Chondrocyte (in vitro differentiated cells): ENCODE measurements around the gene MS4A15. TPM values are rescaled to one million over a fixed set of nuclear protein-coding genes. Genes with fewer than 3 reads are reported as not detected.

Experiments
- DNase-seq: peaks from one replicate; pipeline ENCODE4 v3.0.0; 2021; ENCODE audit warnings: mixed read lengths, low spot score
- H3K27ac Mint-ChIP-seq: one replicate; pipeline ENCODE4 v1.8.0; 2021; ENCODE audit warnings: mild to moderate bottlenecking, moderate library complexity, mixed read lengths; ENCODE audit not compliant: unreplicated experiment
- H3K27me3 Mint-ChIP-seq: 2 replicates; pipeline ENCODE4 v1.8.0; 2021; ENCODE audit warnings: low read depth, mixed read lengths
- H3K36me3 Mint-ChIP-seq: 2 replicates; pipeline ENCODE4 v1.8.0; 2021; ENCODE audit warnings: low read depth, mixed read lengths
- H3K4me1 Mint-ChIP-seq: 2 replicates; pipeline ENCODE4 v1.8.0; 2021; ENCODE audit warnings: low read depth, mild to moderate bottlenecking, mixed read lengths
- H3K4me3 Mint-ChIP-seq: one replicate; pipeline ENCODE4 v1.8.0; 2021; ENCODE audit warnings: mild to moderate bottlenecking, moderate library complexity, mixed read lengths; ENCODE audit not compliant: unreplicated experiment
- H3K9me3 Mint-ChIP-seq: 2 replicates; pipeline ENCODE4 v1.8.0; 2021; ENCODE audit warnings: low read depth, mixed read lengths
- total RNA-seq: library from RNA; stranded (reverse); gene quantifications from 3 replicates; pipeline ENCODE4 v1.2.1, GENCODE V29; 2021
- TF ChIP-seq, protein P1 (sequence below): fragments of 200-600 bp; sonication (generic); IDR thresholded peaks from 2 replicates; pipeline ENCODE4 v1.5.0; 2021; ENCODE audit warnings: antibody characterized with exemption, mild to moderate bottlenecking, moderate library complexity

Gene MS4A15
- total RNA-seq, 1 donor from 2014 or later, result not detected

DNA sequence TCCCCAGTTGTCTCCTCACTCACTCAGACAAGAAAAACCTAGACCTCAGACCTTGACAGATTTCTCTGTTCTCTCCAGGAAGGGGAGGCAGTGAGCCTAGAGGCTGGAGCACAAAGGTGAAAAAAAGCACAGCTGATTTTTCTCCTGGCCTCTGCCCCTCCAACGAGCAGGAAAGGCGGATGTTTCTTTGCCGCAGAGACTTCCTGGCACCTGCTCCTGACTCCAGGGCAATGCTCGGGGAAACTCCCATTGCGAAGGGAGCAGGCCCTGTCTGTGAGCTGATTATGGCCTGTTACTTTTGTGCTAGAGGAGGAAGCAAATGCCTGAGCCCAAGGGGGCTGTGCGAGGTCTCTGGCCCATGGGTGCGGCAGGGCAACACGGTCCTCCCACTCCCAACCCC is 53.9 kb downstream of the MS4A15 start:
- TF ChIP-seq, protein P1, sequence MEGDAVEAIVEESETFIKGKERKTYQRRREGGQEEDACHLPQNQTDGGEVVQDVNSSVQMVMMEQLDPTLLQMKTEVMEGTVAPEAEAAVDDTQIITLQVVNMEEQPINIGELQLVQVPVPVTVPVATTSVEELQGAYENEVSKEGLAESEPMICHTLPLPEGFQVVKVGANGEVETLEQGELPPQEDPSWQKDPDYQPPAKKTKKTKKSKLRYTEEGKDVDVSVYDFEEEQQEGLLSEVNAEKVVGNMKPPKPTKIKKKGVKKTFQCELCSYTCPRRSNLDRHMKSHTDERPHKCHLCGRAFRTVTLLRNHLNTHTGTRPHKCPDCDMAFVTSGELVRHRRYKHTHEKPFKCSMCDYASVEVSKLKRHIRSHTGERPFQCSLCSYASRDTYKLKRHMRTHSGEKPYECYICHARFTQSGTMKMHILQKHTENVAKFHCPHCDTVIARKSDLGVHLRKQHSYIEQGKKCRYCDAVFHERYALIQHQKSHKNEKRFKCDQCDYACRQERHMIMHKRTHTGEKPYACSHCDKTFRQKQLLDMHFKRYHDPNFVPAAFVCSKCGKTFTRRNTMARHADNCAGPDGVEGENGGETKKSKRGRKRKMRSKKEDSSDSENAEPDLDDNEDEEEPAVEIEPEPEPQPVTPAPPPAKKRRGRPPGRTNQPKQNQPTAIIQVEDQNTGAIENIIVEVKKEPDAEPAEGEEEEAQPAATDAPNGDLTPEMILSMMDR, result no peak
- no peak overlapping the region for H3K27ac Mint-ChIP-seq
- no peak for DNase-seq
- H3K36me3 Mint-ChIP-seq, result no peaks in the 10 kb centered on the region
- H3K4me3 Mint-ChIP-seq, result no peak overlapping the region
- no peaks in the 10 kb centered on the region for H3K4me1 Mint-ChIP-seq
- no peaks in the 10 kb centered on the region for H3K9me3 Mint-ChIP-seq
- H3K27me3 Mint-ChIP-seq, result peaks cover 30% of the 10 kb centered on the region

DNA sequence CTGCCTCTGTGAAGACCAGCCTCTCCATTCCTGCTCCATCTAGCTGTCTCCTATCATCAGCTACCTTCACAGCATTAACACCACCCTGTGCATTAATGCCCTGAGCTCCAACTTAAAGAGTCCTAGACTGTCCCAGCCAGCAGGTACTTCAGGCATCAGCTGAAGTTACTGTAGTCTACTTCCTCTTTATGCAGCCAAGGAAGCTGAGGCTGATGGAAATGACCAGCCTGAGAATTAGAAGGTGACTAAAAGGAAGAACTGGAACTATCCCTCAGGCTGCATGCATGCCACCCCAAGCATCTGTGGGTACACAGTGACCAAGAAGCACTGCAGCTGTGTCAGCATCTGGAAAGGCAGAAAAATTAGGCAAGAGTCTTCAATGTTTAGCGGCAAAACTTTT is 56.7 kb downstream of the MS4A15 start:
- Mint-ChIP-seq H3K27me3 (peaks cover 26% of the 10 kb centered on the region), H3K27ac (no peak overlapping the region), H3K4me1 (no peaks in the 10 kb centered on the region), H3K36me3 (no peaks in the 10 kb centered on the region), H3K4me3 (no peak overlapping the region), H3K9me3 (peaks cover 7% of the 10 kb centered on the region)
- TF ChIP-seq, protein P1, result no peak
- DNase-seq, result no peak

DNA sequence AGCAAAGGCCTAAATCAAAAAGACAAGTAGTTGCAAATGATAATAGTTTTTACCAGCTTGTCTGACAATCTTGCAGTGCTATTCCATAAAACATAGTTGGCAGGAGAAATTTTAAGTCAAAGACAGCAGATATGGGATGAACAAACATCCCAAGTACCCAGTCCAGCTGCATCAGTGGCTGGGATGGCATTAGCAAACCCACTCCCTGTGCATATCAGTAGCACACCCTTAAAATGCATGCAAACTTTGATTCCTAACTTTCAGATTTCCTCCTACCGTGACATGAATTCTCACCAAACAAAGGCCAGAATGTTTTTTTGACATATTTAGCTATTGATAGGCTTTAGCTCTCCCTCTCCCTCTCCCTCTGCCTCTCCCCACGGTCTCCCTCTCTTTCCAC is 57.4 kb downstream of the MS4A15 start:
- no peaks in the 10 kb centered on the region for H3K4me1 Mint-ChIP-seq
- peaks cover 7% of the 10 kb centered on the region for H3K9me3 Mint-ChIP-seq
- peaks cover 28% of the 10 kb centered on the region for H3K27me3 Mint-ChIP-seq
- no peak for DNase-seq
- TF ChIP-seq, protein P1, result no peak
- H3K4me3 Mint-ChIP-seq, result no peak overlapping the region
- H3K27ac Mint-ChIP-seq, result no peak overlapping the region
- H3K36me3 Mint-ChIP-seq, result no peaks in the 10 kb centered on the region

DNA sequence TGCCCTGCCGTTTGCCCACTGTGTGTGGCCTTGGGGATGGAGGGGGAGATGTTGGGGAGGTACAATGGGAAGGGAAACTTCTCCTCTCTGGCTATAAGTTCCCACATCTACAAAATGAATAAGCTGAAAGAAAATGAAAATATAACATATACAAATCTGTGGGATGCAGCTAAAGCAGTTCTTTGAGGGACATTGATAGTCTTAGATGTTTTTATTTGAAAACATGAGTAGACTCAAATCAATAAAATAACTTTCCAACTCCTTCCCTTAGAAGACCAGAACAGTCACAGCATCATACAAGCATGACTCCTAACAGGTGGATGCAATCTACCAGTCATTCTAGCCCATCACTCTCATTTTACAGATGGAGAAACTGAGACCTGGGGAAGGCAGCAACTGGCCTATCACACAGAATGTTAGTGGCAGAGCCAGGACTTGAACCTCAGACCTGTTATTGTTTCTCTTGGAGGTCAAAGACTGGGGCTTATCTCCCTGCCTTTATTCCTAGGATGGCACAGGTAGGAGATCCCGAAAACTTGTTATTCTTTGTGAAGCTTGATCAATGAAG is 60.0 kb downstream of the MS4A15 start:
- Mint-ChIP-seq H3K27ac (no peak overlapping the region), H3K4me3 (no peak overlapping the region), H3K27me3 (peaks cover 30% of the 10 kb centered on the region), H3K4me1 (no peaks in the 10 kb centered on the region), H3K9me3 (peaks cover 7% of the 10 kb centered on the region), H3K36me3 (no peaks in the 10 kb centered on the region)
- TF ChIP-seq, protein P1, result no peak
- no peak for DNase-seq

DNA sequence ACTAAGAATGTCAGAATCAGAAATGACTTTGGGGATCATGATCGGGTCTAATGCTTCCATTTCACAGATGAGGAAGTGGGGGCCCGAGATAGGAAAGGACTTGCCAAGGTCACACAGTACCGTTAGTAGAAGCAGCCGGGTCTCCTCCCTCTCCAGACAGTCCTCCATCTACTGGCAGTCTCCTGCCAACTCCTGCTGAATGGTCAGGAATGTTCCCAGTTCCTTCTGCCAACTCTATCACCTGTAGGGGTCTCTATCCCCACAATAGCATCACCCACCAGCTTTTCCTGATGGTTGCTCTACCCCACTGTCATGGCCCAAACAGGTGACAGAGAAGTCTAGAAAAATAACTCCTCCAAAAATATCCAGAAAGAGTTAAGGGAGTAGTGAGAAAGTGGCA is 61.4 kb downstream of the MS4A15 start:
- DNase-seq, result no peak
- Mint-ChIP-seq H3K4me1 (no peaks in the 10 kb centered on the region), H3K9me3 (peaks cover 7% of the 10 kb centered on the region), H3K36me3 (no peaks in the 10 kb centered on the region), H3K4me3 (no peak overlapping the region), H3K27me3 (peaks cover 18% of the 10 kb centered on the region), H3K27ac (no peak overlapping the region)
- TF ChIP-seq, protein P1, result no peak
